ENCODE results near the gene ADD1. TPM values are rescaled to one million over a fixed set of nuclear protein-coding genes. Genes with fewer than 3 reads are reported as not detected.

Gene ADD1
- total RNA-seq, 4 donors from 2014 or later, result 253 to 402 (median 311) TPM

DNA sequence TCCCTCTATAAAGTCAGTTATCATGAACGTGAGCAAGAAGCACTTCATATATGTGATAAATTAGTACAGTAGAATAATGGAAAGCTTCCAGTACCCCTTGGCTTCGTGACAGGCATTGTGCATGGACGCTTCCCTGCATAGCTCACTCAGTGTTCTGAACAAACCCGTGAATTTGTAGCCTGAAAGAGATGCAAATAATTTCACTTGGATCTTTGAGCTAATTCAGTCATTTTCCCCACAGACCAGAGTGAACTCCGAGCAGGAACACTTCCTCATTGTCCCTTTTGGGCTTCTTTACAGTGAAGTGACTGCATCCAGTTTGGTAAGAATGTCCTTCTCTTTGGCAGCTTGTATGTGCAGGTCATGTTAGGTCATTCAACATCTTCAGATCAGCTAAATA is 50.1 kb downstream of the ADD1 start:
- Histone ChIP-seq H3K36me3 (peaks cover 28 to 59% (median 49%) of the 10 kb centered on the region in 4 donors), H3K4me3 (no peak overlapping the region), H3K4me1 (peaks cover 20 to 37% (median 27%) of the 10 kb centered on the region in 4 donors), H3K27ac (replicated peaks in 1 of 4) (peak overlapping the region in 1 of 4 donors; percentile 8), H3K27me3 (no peaks in the 10 kb centered on the region), H3K9me3 (no peaks in the 10 kb centered on the region)
- TF ChIP-seq POLR2AphosphoS5 (IDR thresholded peaks at IDR 0.05) (no peak), POLR2A (IDR thresholded peaks at IDR 0.05; ENCODE audit: low read depth) (no peak), EP300 (IDR thresholded peaks at IDR 0.05) (no peak)
- TF ChIP-seq, protein P1, sequence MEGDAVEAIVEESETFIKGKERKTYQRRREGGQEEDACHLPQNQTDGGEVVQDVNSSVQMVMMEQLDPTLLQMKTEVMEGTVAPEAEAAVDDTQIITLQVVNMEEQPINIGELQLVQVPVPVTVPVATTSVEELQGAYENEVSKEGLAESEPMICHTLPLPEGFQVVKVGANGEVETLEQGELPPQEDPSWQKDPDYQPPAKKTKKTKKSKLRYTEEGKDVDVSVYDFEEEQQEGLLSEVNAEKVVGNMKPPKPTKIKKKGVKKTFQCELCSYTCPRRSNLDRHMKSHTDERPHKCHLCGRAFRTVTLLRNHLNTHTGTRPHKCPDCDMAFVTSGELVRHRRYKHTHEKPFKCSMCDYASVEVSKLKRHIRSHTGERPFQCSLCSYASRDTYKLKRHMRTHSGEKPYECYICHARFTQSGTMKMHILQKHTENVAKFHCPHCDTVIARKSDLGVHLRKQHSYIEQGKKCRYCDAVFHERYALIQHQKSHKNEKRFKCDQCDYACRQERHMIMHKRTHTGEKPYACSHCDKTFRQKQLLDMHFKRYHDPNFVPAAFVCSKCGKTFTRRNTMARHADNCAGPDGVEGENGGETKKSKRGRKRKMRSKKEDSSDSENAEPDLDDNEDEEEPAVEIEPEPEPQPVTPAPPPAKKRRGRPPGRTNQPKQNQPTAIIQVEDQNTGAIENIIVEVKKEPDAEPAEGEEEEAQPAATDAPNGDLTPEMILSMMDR (IDR thresholded peaks at IDR 0.05), result no peak
- WGBS, result 36% methylated on average over 5 of the region's 5 CpGs
- DNase-seq (ENCODE audit: extremely low spot score), result no peak
- intact Hi-C loops (cut with DNase I), result no loop called here

DNA sequence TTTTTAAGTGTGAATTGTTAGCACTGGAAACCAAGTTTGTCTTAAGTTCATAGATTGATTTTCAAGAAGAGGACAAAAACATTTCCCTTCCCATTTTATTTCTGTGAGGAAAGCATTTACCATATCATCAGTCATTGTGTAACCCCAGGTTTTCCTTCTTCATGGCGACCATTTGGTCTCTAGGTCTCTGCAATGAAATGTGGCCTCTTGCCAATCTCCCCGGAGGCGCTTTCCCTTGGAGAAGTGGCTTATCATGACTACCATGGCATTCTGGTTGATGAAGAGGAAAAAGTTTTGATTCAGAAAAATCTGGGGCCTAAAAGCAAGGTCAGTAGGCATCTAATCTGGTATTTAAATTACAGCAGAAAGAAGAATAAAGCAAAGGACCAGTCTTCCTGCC is 54.4 kb downstream of the ADD1 start:
- Histone ChIP-seq H3K4me3 (no peak overlapping the region), H3K36me3 (peaks cover 51 to 87% (median 76%) of the 10 kb centered on the region in 4 donors), H3K27ac (replicated peaks in 1 of 4) (no peak overlapping the region), H3K4me1 (peaks cover 11 to 14% (median 13%) of the 10 kb centered on the region in 4 donors), H3K9me3 (no peaks in the 10 kb centered on the region), H3K27me3 (no peaks in the 10 kb centered on the region)
- no peak for DNase-seq (ENCODE audit: extremely low spot score)
- intact Hi-C loops (cut with DNase I), result no loop called here
- no peak for TF ChIP-seq EP300 (IDR thresholded peaks at IDR 0.05)
- TF ChIP-seq, protein P1 (IDR thresholded peaks at IDR 0.05), result no peak
- TF ChIP-seq POLR2A (IDR thresholded peaks at IDR 0.05; ENCODE audit: low read depth), result no peak
- TF ChIP-seq POLR2AphosphoS5 (IDR thresholded peaks at IDR 0.05), result no peak
- WGBS, result 73% methylated on average over 3 of the region's 3 CpGs

- Histone ChIP-seq H3K4me1 (no peaks in the 10 kb centered on the region), H3K27me3 (no peaks in the 10 kb centered on the region), H3K4me3 (no peak overlapping the region), H3K36me3 (peaks cover 58 to 99% (median 83%) of the 10 kb centered on the region in 4 donors), H3K27ac (replicated peaks in 1 of 4) (no peak overlapping the region), H3K9me3 (no peaks in the 10 kb centered on the region)
- 87% methylated on average over 6 of the region's 6 CpGs for WGBS
- intact Hi-C loops (cut with DNase I), result no loop called here
- no peak for DNase-seq (ENCODE audit: extremely low spot score)
- no peak for TF ChIP-seq EP300 (IDR thresholded peaks at IDR 0.05)
- TF ChIP-seq POLR2AphosphoS5 (IDR thresholded peaks at IDR 0.05), result no peak
- no peak for TF ChIP-seq POLR2A (IDR thresholded peaks at IDR 0.05; ENCODE audit: low read depth)
- TF ChIP-seq, protein P1 (IDR thresholded peaks at IDR 0.05), result no peak
Measured at GRCh38 chr4:2900741-2901140, 57.1 kb downstream of the ADD1 start.

DNA sequence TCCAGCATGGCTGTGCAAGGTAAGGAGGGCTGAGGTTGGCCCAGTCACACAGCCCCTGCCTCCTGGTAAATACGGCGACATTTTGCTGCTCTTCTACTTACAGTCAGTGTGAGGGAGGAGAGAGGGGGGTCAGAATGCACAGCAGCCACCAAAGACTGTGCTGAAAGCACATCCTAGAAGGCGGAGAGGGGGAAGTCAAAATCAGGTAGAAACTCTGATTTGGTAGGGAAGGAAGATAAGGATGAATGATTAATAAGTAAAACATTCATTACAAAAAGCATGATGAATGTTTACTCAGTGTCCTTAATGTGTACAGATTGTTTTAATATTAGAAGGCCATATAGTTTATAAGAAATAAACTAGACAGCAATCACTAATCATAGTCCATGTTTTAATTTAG is 57.5 kb downstream of the ADD1 start:
- TF ChIP-seq POLR2A (IDR thresholded peaks at IDR 0.05; ENCODE audit: low read depth) (no peak), EP300 (IDR thresholded peaks at IDR 0.05) (no peak), POLR2AphosphoS5 (IDR thresholded peaks at IDR 0.05) (no peak)
- TF ChIP-seq, protein P1 (IDR thresholded peaks at IDR 0.05), result no peak
- Histone ChIP-seq H3K27me3 (no peaks in the 10 kb centered on the region), H3K4me3 (no peak overlapping the region), H3K36me3 (peaks cover 58 to 99% (median 83%) of the 10 kb centered on the region in 4 donors), H3K4me1 (no peaks in the 10 kb centered on the region), H3K27ac (replicated peaks in 1 of 4) (no peak overlapping the region), H3K9me3 (no peaks in the 10 kb centered on the region)
- 92% methylated on average over 3 of the region's 3 CpGs for WGBS
- DNase-seq (ENCODE audit: extremely low spot score), result no peak
- intact Hi-C loops (cut with DNase I), result no loop called here

DNA sequence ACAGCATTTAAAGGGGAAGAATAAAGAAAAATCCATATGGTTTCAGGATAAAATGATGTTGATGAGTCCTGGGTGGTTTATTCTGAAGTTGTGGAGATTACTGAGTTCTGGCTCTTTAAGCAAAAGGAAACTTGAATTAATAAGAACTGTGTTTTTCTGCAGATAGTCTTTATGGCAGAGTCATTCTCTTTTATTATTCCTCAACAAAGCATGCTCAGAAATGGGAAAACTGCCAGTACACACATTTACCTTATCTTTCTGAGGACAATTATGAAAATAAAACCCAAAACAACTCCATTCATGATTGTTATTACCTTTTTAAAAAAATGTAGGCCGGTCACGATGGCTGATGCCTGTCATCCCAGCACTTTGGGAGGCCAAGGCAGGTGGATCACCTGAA is 58.5 kb downstream of the ADD1 start:
- Histone ChIP-seq H3K4me3 (no peak overlapping the region), H3K4me1 (no peaks in the 10 kb centered on the region), H3K27ac (replicated peaks in 1 of 4) (no peak overlapping the region), H3K9me3 (no peaks in the 10 kb centered on the region), H3K36me3 (peaks cover 65 to 99% (median 84%) of the 10 kb centered on the region in 4 donors), H3K27me3 (no peaks in the 10 kb centered on the region)
- DNase-seq (ENCODE audit: extremely low spot score), result no peak
- intact Hi-C loops (cut with DNase I), result no loop called here
- TF ChIP-seq EP300 (IDR thresholded peaks at IDR 0.05) (no peak), POLR2A (IDR thresholded peaks at IDR 0.05; ENCODE audit: low read depth) (no peak), POLR2AphosphoS5 (IDR thresholded peaks at IDR 0.05) (no peak)
- TF ChIP-seq, protein P1 (IDR thresholded peaks at IDR 0.05), result no peak
- 96% methylated on average over 2 of the region's 2 CpGs for WGBS
